BJ (cell line): ENCODE data around the gene GABRB3. TPM values are rescaled to one million over a fixed set of nuclear protein-coding genes. Genes with fewer than 3 reads are reported as not detected.

Experiments used
- CTCF ChIA-PET: fragments of 350-600 bp; formaldehyde crosslinking; extraction: SDS; loops from one replicate; lab custom pipeline; 2021; ENCODE audit warnings: antibody characterized with exemption, inconsistent platforms; lab: Yijun Ruan, JAX
- POLR2A ChIA-PET: fragments of 300-600 bp; sonication (Branson Sonifier 250); formaldehyde crosslinking; extraction: SDS; loops from one replicate; lab custom pipeline; 2021; ENCODE audit warnings: antibody characterized with exemption; lab: Charles Lee
- DNase-seq: peaks from one replicate; pipeline ENCODE4 v3.0.0-alpha.2; 2011; ENCODE audit warnings: low read depth
- H3K27me3 ChIP-seq: 2 replicates; pipeline ENCODE4 v1.6.0; 2011; ENCODE audit warnings: low read length; ENCODE audit not compliant: control insufficient read depth, insufficient read depth
- H3K36me3 ChIP-seq: 2 replicates; pipeline ENCODE4 v1.5.1; 2011; ENCODE audit warnings: low read length; ENCODE audit not compliant: control insufficient read depth, insufficient read depth
- H3K4me3 ChIP-seq: 2 replicates; pipeline ENCODE4 v1.5.1; 2011; ENCODE audit warnings: low read depth, mild to moderate bottlenecking, control low read depth, low read length
- polyA plus RNA-seq: library from polyadenylated mRNA; depleted of rRNA; stranded (reverse); fragments of >200 nt; gene quantifications from 2 replicates; pipeline ENCODE4 v1.2.3, GENCODE V29; 2011
- TF ChIP-seq, protein P1 (sequence below): IDR thresholded peaks from 2 replicates; pipeline ENCODE4 v1.5.1; 2011; ENCODE audit warnings: low read depth, mild to moderate bottlenecking, control low read depth, inconsistent platforms, low read length, moderate library complexity; ENCODE audit not compliant: insufficient read depth

GABRB3 gene
- polyA plus RNA-seq, 1 experiment = 2.3 TPM

DNA sequence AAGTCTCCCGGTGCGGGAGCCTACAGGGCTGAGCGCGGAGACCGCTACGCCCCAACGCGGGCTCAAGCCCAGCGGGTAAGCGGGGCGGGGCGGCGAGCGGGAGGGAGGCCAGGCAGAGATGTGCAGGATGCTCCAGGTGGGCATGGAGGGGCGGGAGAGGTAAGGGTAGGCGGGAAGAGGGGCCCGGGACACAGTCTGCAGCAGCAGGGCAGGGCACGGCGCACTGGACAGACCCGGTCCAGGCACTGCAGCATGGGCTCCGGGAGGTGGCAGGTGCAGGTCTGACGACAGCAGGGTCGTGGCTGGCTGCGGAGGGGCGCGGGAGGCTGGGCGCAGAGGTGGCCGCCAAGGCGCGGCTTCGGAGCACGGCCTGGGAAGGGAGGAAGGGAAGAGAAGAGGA, 102.8 kb downstream of the GABRB3 start:
- no peaks in the 10 kb centered on the region for H3K36me3 ChIP-seq
- ChIA-PET CTCF (no interaction called here), POLR2A (no interaction called here)
- no peaks in the 10 kb centered on the region for H3K27me3 ChIP-seq
- no peak for DNase-seq
- H3K4me3 ChIP-seq = no peak overlapping the region
- TF ChIP-seq, protein P1, sequence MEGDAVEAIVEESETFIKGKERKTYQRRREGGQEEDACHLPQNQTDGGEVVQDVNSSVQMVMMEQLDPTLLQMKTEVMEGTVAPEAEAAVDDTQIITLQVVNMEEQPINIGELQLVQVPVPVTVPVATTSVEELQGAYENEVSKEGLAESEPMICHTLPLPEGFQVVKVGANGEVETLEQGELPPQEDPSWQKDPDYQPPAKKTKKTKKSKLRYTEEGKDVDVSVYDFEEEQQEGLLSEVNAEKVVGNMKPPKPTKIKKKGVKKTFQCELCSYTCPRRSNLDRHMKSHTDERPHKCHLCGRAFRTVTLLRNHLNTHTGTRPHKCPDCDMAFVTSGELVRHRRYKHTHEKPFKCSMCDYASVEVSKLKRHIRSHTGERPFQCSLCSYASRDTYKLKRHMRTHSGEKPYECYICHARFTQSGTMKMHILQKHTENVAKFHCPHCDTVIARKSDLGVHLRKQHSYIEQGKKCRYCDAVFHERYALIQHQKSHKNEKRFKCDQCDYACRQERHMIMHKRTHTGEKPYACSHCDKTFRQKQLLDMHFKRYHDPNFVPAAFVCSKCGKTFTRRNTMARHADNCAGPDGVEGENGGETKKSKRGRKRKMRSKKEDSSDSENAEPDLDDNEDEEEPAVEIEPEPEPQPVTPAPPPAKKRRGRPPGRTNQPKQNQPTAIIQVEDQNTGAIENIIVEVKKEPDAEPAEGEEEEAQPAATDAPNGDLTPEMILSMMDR = no peak

DNA sequence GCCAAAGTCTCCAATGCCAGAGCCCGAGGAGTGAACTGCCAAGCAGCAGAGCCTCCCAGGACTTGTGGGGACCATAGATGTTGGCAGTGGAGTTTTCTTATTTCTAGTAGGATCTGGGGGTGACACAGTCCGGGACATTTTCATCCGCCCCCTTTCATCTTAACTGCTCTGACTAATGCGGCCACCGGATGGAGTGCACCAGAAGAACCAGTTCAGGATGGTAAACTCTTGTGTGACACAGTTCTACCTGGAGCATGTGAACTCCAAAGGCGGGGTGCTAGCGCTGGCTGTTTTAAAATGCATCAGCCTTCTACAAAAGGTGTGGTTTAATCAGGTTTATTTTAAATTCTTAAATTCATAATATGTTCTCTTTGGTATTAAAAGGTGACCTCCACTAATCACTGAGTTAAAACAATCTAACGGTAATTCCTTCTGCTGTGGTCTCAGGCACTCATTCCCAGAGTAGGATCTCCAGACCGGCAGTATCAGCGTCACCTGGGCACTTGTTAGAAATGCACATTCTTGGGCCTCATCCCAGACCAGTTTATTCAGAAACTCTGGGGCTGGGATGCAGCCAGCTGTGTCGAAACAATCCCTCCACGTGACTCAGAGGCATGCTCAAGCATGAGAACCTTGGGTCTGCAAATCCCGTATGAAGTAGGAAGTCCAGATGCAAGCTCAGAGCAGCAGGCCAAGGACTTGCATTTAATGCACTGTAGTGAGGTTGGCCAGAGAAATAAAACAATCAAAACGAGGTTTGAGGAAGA, 105.5 kb downstream of the GABRB3 start:
- Histone ChIP-seq H3K36me3 (no peaks in the 10 kb centered on the region), H3K4me3 (no peak overlapping the region), H3K27me3 (no peaks in the 10 kb centered on the region)
- TF ChIP-seq, protein P1 = no peak
- DNase-seq = no peak
- ChIA-PET CTCF (no interaction called here), POLR2A (no interaction called here)

DNA sequence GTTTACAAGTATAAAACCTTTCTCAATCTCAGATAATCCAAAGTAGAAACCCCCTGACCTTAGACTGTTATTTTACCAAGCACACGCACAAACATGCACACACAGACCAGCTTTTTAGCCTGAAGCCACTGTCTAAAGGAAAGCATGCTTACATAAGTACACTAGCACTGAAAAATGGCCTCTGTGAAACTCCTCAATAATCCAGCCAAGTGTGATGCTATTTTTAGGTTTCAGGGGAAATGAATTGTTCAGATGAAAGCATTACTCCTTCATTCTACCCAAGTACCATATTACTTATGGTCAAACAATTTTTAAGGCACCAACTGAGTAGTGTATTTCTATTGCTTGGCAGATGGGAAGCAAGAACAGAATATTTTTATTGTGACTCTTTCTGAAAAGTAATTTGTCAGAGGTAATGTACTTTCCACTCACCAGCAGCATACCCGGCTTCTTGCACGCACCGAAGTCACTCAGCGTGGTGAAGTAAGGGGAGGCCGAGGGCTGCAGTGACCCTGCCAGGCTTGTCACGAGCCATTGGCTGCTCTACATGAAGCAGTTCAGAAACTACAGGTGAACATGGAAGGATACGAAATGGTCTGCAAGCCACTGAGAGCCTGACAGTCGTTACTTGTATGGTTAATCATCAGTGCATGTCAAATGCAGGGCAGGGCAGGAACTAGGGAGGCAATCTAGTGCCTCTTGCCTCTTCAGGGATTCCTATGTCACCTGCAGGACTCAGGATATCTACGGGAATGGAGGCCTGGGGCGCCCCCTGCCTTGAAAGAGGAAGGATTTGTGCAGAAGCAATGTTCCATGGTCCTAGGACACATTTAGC, 106.7 kb downstream of the GABRB3 start:
- no peaks in the 10 kb centered on the region for H3K27me3 ChIP-seq
- no peak overlapping the region for H3K4me3 ChIP-seq
- H3K36me3 ChIP-seq = no peaks in the 10 kb centered on the region
- POLR2A ChIA-PET = no interaction called here
- DNase-seq = no peak
- CTCF ChIA-PET = no interaction called here
- TF ChIP-seq, protein P1 = no peak

DNA sequence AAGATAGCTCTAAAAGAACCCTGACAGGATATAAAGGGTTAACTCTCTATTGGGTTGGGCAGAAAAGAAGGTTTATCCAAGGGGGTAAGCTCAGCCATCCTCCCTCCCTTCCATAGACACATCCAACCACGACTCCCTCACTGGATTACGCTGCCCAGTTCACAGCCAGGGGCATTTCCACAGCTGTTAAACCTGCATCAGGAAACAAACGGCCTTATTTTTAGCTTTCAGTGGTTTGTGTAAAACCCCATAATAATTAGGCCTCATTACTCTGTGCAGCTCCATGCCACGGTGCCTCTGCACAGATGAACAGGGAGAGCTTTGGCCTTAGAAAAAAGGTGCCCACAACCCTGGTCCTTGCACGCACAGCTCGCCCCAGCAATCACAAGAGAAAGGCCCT, 110.6 kb downstream of the GABRB3 start:
- Histone ChIP-seq H3K36me3 (no peaks in the 10 kb centered on the region), H3K4me3 (no peak overlapping the region), H3K27me3 (no peaks in the 10 kb centered on the region)
- ChIA-PET POLR2A (no interaction called here), CTCF (interaction anchor here (0.9 kb wide), 1 partner anchor 50 kb away, joined by 3 read pairs; no protein-coding TSS in a partner anchor)
- DNase-seq = no peak
- TF ChIP-seq, protein P1 = no peak

DNA sequence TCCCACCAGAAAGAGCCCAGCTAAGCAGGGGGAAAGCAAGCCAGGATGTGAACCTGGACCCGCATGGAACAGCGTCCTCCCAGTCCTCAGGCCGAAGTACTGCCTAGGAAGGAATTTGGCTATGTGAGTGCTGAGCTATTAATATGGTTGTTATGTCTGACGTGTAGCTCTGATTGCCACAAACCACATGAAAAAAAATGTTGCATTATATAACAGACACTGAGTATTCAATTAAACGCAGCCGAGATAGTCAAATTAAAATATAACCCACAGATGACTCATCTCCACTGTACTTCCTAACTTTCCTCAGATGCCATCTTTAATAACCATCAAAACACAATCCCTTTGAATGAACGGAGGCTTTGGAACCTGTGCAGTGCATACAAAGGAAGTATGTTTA, 111.1 kb downstream of the GABRB3 start:
- Histone ChIP-seq H3K36me3 (no peaks in the 10 kb centered on the region), H3K4me3 (no peak overlapping the region), H3K27me3 (no peaks in the 10 kb centered on the region)
- DNase-seq = no peak
- TF ChIP-seq, protein P1 = no peak
- POLR2A ChIA-PET = no interaction called here
- CTCF ChIA-PET = interaction anchor here (0.9 kb wide), 1 partner anchor 51 kb away, joined by 3 read pairs; no protein-coding TSS in a partner anchor
